ENCODE measurements around the gene RFNG. TPM values are rescaled to one million over a fixed set of nuclear protein-coding genes. Genes with fewer than 3 reads are reported as not detected.

Gene RFNG
- total and polyA plus RNA-seq, 2 of the 13 experiments (the other 11 are each of a cell fraction or from before 2014, with no cell fraction given), result 61.4 to 64.0 TPM

DNA sequence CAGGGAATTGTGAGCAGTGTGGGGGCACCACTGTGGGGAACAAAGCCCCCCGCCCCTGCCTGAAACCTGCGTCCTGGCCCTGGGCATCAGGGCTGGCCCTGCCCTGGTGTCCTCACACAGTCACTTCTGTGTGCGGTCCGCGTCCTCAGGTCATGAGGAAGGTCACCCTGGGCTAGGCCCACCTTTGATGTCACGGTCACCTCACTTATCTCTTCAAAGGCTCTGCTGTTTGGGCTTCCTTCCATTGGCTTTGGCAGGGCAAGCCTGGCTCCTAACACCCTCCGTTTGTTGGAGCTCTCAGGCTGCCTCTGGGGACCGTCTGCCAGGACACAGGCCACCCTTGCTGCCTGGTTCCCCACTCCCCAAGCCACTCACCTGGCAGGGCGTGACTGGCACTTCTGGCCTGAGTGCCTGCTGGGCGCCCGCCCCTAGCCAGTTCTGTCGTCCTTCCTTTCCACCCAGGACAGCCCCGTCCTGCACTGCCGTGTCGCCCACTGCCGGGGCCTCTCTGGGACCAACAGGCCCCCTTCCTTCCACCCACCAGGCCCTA, 37.8 kb downstream of the RFNG start (continued):
- TF ChIP-seq ADNP (CRISPR knock-in tag; IDR thresholded peaks at IDR 0.05) (no peak), GATA4 (IDR thresholded peaks at IDR 0.05; ENCODE audit: borderline replicate concordance, low read depth) (no peak), ZNF503 (CRISPR knock-in tag; IDR thresholded peaks at IDR 0.05) (0 out of 2 replicates have a peak, but pooled peaks have one; percentile 39), ZNF337 (CRISPR knock-in tag; IDR thresholded peaks at IDR 0.05; ENCODE audit: borderline replicate concordance, low read depth) (no peak), SSRP1 (CRISPR knock-in tag; IDR thresholded peaks at IDR 0.05) (no peak), TFAP4 (IDR thresholded peaks at IDR 0.05; ENCODE audit: borderline replicate concordance, low read depth) (peak; percentile 32; the same call in 1 of the 2 replicates), SAFB2 (CRISPR knock-in tag; IDR thresholded peaks at IDR 0.05; ENCODE audit: borderline replicate concordance, low read depth) (0 out of 2 replicates have a peak, but pooled peaks have one; percentile 46), ZNF24 (IDR thresholded peaks at IDR 0.05) (no peak), SMAD1 (CRISPR knock-in tag; IDR thresholded peaks at IDR 0.05; ENCODE audit: borderline replicate concordance, low read depth) (0 out of 2 replicates have a peak, but pooled peaks have one; percentile 21), CENPX (CRISPR knock-in tag; IDR thresholded peaks at IDR 0.05) (no peak), MAFG (CRISPR knock-in tag; IDR thresholded peaks at IDR 0.05) (no peak), ZNF772 (CRISPR knock-in tag; IDR thresholded peaks at IDR 0.05) (no peak), ZNF414 (CRISPR knock-in tag; IDR thresholded peaks at IDR 0.05) (no peak), NR3C1 (CRISPR knock-in tag; IDR thresholded peaks at IDR 0.05) (no peak), NONO (IDR thresholded peaks at IDR 0.05) (no peak), NONO (CRISPR knock-in tag; conservative IDR thresholded peaks at IDR 0.05) (no peak), SP1 (IDR thresholded peaks at IDR 0.05) (no peak), SP1 (CRISPR knock-in tag; IDR thresholded peaks at IDR 0.05) (0 out of 2 replicates have a peak, but pooled peaks have one; percentile 13), ZNF513 (CRISPR knock-in tag; conservative IDR thresholded peaks at IDR 0.05) (no peak), ZNF687 (CRISPR knock-in tag; IDR thresholded peaks at IDR 0.05) (peak; percentile 80), ZNF572 (CRISPR knock-in tag; IDR thresholded peaks at IDR 0.05) (no peak), ZNF713 (CRISPR knock-in tag; IDR thresholded peaks at IDR 0.05) (no peak), ZNF124 (CRISPR knock-in tag; IDR thresholded peaks at IDR 0.05) (no peak)
